Stimulated activated CD4-positive, alpha-beta T cell treated with anti-CD3 and anti-CD28 coated beads, Interleukin-1b, Interleukin-23, amount 100 ng/mL, for 24 hours (primary cell): Measurements from ENCODE around the gene PRRC2C.
"Not testable (repeated sequence)": the region's sequence is repeated elsewhere in the genome, so short reads cannot be mapped to it uniquely, and the experiment has no call there.

Source experiments
- DNase-seq, 4 experiments: peaks; one replicate each; pipeline ENCODE4 v3.0.0-alpha.2; 2020; ENCODE audit warnings: low read depth in 4 of 4, low spot score in 1 of 4

PRRC2C gene

DNA sequence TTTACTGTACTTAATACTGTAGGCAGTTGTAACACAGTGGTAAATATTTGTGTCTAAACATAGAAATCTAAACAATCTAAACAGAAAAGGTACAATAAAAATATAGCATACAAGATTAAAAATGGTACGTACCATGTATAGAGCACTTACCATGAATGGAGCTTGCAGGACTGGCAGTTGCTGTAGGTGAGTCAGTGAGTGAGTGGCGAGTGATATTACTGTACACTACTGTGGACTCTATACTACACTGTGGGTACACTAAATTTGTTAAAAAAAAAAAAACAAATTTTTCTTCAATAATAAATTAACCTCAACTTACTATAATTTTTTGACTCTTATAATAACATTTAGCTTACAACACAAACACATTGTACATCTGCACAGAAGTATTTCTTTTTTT, 97.3 kb downstream of the PRRC2C start:
- DNase-seq = no peak

DNA sequence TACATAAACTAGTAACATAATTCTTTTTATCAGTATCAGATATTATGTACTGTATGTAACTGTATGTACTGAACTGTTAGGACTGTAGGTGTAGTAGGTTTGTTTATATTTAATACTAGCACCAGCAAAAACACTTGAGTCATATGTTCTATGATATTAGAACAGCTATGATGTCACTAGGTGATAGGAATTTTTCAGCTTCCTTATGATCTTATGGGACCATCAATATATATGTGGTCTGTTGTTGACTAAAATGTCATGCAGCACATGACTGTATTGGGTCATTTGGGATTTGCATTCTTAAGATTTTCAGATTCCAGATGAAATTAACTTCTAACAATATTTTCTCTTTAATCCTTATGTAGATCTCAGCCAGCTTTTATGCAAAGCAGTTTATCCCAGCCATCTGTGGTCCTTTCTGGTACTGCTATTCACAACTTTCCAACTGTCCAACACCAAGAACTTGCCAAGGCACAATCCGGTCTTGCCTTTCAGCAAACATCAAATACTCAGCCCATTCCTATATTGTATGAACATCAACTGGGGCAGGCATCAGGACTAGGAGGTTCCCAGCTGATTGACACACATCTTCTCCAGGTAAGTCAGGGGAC, 98.4 kb downstream of the PRRC2C start:
- DNase-seq = no peak

DNA sequence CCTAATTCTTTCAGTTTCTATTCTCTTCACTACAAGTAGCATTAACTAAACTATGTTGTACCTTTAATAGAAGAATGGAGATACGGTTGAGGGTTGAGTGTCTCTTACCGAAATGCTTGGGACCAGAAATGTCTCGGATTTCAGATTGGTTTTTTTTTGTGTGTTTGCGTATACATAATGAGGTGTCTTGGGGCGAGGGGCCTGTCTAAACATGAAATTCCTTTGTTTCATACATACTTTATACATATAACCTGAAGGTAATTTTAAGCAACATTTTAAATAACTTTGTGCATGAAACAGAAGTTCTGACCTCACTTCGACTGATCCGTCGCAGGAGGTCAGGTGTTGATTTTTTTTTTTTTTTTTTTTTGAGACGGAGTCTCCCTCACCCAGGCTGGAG, 100.4 kb downstream of the PRRC2C start:
- no peak for DNase-seq

DNA sequence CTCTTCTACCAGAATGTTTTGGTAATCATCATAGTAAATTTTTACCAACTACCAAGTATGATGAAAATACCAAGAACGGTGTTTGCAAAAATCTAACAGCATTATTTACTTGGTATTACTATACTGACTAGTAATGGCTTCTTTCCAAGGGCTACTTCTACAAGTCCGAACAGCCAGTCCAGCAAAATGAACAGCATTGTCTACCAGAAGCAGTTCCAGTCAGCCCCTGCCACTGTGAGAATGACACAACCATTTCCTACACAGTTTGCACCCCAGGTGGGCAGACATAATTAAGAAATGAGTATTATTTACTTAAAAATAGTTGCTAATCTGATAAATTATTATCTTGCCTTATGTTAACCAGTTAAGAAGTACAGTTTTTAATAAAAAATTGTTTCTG, 102.9 kb downstream of the PRRC2C start:
- DNase-seq = no peak

DNA sequence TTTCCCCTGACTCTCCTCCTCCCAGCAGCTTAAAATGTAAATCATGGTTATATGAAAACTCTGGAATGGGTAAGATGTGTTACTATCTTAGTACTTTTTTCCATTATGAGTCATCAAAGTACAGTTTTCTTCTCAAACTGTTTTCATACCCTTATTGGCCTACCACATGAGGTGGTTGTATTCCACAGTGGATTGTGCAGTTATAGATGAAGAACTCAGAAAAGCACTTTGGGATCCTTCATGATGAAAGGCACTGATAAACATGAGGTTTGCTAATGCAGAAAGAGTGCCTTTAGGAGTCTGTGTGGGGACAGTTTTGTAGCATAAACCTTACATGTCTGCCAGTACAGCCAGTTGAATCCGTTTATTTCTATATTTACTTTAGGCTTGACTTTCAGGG, 104.7 kb downstream of the PRRC2C start:
- DNase-seq = no peak

DNA sequence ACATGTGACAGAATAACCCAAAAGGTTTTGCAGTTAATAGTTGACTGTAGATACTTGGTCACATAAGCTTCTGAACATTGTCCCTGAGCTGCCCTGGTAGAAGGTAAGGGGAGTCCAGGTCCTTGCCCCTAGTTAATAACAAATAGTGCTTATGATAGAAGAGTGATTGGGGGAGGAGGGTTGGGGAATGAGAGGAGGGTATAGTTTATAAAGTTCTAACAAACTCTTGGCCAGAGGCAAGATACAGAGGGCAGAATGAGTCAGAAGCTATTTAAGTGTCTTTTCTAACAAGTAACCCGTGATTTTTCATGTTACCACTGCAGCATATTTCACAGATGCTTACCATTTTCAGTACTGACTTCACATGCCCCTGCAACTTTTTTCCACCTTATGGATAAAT, 110.0 kb downstream of the PRRC2C start:
- no peak for DNase-seq

DNA sequence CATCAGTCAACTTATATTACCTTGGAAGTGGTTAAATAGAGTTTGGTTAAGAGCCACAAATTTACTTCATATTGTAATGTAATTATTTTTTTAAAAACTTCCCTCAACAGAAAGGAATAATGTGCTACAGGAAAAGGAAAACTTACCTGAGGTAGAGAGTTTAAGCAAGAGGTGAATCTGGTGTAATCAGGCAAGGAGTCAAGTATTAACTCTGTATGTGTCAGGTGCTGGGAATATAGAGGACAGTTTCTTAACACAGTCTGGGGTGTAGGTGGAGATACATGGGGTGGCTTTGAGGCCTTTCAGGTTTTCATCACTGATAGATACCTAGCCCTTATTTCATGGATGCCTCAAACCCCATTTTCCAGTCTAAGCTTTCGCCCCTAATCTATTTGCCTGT, 110.8 kb downstream of the PRRC2C start:
- DNase-seq = no peak

DNA sequence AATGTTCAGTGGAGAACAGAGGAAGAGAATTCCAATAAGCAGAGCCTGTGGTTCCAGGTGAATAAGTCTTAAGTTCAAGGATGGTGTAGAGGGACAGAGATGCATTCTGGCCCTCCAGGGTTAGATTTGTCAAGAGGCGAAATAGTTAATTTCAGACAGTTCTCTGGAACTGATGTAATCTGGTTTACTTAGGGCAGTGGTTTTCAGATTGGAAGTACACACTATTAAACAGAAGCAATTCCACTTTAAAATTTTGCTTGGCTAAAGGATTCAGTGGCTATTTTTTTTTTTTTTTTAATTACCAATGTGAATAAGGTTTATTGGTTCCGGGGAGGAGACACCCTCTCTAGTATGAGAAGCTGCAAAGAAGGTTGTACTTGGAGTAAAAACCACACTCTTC, 111.4 kb downstream of the PRRC2C start:
- no peak for DNase-seq

DNA sequence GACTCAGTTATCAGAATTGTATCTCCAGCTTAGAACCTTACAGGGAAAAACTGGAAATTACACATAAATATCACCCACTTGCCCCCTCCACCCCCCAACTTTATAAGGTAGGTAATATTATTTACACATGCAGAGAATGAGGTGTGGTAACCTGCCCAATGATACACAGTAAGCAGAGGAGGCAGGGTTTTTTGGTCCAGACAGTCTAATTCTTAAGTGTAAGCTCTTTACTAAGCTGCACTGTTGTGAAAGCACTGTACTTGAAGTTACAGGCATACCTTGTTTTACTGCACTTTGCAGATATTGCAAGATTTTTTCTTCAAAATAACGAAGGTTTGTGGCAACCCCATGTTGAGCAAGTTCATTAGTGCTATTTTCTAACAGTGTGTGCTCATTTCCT, 111.9 kb downstream of the PRRC2C start:
- no peak for DNase-seq

DNA sequence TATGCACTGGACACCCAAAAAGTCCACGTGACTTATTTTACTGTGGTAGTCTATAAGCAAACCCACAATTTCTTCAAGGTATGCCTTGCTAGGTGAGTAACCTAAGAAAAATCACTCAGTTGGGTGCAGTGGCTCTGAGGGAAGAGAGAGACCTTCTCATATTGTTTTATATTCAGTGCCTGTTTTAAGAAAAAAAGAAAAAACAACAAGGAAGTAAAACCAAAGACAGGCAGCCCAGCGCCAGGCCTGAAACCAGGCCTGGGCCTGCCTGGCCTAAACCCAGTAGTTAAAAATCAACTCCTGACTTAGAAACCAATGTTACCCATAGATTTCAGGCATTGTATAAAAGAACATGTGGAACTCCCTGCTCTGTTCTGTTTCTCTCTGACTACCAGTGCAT, 115.0 kb downstream of the PRRC2C start:
- not testable (repeated sequence) for DNase-seq

DNA sequence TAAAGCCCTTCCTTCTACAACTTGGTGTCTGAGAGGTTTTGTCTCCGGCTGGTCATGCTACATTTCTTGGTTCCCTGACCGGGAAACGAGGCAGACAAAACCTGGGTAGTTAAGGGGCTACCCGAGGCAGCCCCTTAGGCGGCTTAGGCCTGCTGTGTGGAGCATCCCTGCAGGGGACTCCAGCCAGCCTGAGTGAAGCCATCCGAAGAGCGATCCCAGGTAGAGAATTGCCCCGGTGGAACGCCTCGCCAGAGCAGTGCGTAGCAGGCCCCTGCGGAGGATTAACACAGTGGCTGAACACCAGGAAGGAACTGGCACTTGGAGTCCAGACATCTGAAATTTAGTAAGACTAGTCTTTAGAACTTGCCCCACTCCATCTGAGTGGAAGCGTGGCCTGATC, 115.5 kb downstream of the PRRC2C start:
- DNase-seq = no peak

DNA sequence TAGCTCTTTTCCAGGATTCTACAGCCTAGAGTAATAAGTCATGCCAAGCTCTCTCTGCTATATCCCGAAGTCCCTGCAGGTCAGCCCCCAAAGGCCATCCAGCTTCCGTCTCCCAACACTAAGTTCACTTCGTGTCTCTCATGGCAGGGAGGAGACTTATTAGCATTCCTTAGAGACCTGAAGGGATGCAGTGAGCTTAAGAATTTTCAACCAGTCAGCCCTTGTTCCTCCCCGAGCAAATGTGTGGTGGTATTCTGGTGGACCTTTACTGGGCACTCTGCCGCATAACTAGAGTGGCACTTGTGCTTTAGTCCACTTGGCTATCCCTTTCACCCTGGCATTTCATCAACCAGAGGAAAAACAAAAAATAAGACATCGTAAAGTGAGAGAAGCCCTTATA, 117.7 kb downstream of the PRRC2C start:
- DNase-seq = not testable (repeated sequence)

DNA sequence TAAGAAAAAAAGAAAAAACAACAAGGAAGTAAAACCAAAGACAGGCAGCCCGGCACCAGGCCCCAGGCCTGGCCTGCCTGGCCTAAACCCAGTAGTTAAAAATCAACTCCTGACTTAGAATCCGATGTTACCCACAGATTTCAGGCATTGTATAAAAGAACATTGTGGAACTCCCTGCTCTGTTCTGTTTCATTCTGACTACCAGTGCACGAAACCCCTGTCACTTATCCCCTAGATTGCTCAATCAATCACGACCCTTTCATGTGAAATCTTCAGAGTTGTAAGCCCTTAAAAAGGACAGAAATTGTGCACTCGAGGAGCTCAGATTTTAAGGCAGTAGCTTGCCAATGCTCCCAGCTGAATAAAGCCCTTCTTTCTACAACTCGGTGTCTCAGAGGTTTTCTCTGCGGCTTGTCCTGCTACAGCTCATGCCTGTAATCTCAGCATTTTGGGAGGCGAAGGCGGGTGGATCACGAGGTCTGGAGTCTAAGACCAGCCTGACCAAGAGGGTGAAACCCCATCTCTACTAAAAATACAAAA, 121.1 kb downstream of the PRRC2C start:
- no peak for DNase-seq

DNA sequence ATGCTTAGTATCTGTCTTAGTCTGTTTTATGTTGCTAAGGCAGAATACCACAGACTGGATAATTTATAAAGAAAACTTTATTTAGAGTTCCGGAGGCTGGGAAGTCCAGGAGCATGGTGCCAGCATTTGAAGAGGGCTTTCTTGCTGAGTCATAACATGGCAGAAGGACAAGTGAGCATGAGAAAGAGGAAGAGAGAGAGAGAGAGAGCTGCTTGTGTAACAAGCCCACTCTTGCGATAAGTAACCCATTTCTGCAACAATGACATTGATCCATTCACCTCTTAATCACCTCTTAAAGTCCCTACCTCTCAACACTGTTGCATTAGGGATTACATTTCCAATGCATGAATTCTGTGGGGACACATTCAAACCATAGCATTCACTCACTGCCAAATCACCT, 125.1 kb downstream of the PRRC2C start:
- no peak for DNase-seq

DNA sequence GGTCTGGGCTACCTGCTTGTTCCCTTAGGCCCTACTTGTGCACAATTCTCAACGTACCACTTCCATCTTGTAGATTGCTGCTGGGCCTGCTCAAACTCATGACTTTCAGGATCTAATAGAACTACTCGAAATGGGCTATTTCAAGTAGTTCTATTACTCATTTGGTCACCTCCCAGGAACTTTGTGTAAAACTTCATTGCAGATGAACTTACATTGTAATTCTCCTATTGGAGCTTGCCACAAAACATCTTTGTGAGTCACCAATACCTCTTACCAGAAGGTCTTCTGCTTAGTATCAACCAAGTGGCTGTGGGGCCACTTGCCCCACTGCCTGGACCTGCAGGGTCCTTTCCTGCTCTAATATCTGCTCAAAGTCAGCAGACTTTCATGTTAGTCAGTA, 126.0 kb downstream of the PRRC2C start:
- DNase-seq = no peak

DNA sequence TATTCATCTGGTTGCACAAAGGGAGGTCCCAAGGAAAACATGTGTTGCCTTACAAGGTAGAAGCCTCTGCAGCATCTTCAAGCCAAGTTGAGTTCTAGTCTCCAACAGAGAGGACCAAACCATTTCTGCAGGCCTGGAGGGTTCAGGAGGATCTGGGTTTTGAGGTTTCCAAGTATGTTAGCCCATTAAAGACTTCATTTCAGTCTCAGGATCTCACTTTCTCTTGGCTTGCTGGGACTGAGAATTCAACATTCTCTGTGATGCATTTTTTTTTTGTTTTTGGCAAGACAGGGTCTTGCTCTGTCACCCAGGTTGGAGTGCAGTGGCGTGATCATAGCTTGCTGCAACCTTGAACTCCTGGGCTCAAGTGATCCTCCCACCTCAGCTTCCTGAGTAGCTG, 128.0 kb downstream of the PRRC2C start:
- no peak for DNase-seq

DNA sequence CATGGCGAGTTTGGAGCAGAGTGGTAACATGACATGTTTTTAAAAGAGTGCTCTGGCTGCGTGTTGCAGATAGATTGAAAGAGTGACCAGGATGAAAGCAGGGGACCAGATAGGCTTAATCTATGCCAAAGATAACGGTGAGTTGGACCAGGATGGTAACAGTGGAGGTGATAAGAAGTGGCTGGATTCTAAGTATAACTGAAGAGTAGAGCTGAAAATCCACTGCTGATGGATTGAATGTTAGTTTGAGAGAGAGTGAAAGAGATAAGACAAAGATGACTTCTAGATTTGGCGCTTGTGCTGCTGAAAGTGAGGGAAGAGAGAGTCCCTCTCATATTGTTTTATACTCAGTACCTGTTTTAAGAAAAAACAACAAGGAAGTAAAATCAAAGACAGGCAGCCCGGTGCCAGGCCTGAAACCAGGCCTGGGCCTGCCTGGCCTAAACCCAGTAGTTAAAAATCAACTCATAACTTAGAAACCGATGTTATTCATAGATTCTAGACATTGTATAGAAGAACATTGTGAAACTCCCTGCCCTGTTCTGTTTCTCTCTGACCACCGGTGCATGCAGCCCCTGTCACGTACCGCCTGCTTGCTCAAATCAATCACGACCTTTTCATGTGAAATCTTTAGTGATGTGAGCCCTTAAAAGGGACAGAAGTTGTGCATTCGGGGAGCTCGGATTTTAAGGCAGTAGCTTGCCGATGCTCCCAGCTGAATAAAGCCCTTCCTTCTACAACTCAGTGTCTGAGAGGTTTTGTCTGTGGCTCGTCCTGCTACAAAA, 130.0 kb downstream of the PRRC2C start:
- not testable (repeated sequence) for DNase-seq

DNA sequence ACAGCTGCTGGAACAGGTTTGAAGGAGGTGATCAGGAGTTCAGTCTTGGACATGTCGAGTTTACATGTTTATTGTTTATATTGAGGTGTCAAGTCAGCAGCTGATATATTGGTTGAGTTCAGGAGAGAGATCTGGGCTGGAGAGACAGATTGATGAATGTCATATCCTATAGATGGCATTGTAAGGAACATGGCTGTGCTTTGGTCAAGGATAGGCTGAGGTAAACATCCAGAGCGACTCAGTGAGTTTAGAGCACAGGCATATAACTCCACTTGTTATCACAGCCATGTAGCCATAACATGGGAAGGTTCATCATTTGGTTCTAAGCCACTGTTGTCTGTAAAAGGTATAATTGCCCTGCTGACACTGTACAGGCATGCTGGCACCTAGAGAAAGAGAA, 131.3 kb downstream of the PRRC2C start:
- DNase-seq = no peak

DNA sequence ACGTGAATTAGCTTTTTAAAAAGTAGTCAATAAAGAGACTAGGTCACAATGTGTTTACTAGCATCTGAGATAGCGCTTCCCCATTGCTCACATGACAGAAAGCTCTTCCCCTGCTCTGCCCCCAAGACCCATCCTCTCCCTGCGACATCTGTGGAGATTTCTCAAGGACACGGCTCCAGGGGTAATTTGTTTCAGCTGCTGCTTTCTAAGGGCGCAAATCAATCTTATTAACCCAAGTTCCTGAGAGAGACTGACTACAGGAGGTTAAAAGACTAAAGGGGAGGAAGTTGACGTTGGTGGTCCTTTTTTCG, 136.8 kb downstream of the PRRC2C start, which contains the start of gene MYOCOS:
MYOCOS (plus strand) TSS at position 92 of the 311 bp plus-strand sequence. CDS start 1,641 bp downstream, outside the sequence.
- DNase-seq = no peak

DNA sequence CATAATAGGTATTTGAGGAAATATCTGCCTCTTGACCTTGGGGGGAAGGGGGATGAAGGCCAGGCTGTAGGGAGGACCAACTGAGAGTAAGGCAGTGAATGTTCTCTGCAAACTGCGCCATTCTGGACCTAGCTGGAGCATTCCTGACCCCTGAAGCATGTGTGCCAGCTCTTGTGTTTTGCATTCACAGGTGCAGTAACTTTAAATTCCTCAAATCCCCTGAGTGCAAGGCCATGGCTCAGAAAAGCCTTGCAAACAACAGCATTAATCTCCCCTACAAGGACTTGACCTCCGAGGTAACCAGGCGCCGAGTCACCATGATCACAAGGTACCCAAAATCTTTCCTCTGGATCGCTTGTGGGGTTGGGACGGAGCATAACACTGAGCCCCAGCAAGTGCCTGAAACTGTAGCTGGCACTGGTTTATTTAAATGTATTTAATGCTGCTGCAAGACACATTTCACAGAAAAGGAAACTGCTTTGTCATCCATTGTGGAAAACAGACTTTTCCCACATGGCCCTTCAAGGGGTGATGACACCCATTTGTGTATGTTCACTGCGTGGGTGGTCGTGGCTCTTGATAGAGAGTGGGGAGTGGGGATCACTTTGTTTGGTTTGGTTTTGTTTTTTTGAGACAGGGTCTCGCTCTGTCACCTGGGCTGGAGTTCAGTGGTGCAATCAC, 138.5 kb downstream of the PRRC2C start:
- DNase-seq = no peak

DNA sequence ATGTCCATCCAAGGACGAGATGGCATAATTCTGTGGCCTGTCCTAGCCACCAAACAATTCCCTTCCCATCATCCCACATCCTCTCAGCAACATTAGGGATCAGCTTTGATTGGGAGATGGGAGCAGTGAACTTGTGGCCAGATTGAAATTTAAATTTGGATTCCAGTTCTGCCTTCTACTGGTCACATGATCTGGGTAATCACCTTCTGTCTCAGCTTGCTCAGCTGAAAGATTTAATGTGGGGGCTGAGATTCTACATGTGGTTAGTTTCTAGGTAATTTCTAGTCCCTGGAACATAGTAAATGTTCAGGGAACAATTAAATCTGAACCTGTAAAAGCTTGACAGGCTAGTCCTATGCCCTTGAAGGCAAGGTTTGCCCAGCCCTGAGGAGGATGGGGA, 139.9 kb downstream of the PRRC2C start:
- DNase-seq = no peak

DNA sequence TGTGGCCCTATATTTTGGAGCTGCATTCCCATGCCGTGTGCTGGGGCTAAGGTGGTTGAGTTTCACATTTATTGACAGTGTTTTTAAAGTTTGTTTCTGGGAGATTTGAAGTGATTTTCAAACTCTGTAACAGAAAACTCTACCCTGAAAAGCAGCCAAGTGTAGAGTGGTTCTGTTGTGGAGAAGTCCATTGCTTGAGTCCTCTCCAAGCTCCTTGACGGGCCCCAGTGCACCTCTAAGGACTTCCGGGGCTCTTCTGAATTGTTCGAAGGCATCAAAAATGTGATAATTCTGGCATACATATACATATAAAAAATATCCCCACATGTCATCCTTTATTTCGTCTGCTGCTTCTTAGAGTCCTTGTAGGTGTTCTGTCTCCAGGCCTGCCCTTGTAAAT, 141.7 kb downstream of the PRRC2C start:
- DNase-seq = no peak
